ACHN (cell line): ENCODE measurements around the gene C20orf96.

Source experiments
- DNase-seq: peaks from one replicate; pipeline ENCODE4 v3.0.0-alpha.2; 2015
- in situ Hi-C: cut with HindIII; loops from 2 replicates; pipeline ENCODE4 v1.10.0; 2017; ENCODE audit warnings: low sequenced_read_pairs, low pct_ligation_motif_present, low pct_unique_long_range_greater_than_20kb

The C20orf96 gene

DNA sequence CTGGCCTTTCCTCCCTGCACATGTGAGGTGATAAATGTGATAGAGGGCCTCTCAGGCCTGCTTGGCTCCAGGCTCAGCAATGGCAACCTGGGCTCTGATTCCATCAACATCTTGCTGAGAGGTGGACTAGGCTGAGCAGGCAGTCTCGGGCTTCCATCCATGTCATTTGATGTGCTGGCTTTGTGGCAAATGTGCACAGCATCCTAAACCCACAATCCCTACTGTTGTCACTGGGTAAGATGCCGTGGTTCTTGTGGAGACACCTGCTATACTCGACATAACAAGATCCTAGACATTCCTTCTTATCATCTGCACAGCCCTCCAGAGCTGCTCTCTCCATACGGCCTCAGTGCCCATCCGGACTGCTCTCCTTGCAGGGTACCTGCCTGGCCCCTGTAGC lies 4.1 kb upstream of the C20orf96 start:
- in situ Hi-C loops = no loop called here
- DNase-seq = no peak

DNA sequence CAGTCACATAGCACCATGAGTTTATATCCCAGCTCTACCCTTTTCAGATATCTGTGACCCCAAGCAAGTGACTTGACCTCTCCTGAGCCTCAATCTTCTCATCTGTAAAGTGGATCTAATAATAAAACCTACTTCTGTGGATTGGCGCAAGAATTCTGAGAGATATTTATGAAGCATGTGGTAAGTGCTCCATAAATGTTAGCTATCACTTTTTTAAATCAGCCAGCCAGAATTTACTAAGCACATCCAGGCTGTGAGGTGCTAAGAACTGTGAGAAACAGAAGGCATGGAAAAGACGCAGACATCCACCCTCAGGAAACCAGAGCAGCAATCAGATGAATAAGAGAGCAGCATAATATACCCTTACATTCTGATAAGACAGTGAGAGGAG lies 862 bp downstream of the C20orf96 start:
- in situ Hi-C loops = no loop called here
- DNase-seq = no peak

DNA sequence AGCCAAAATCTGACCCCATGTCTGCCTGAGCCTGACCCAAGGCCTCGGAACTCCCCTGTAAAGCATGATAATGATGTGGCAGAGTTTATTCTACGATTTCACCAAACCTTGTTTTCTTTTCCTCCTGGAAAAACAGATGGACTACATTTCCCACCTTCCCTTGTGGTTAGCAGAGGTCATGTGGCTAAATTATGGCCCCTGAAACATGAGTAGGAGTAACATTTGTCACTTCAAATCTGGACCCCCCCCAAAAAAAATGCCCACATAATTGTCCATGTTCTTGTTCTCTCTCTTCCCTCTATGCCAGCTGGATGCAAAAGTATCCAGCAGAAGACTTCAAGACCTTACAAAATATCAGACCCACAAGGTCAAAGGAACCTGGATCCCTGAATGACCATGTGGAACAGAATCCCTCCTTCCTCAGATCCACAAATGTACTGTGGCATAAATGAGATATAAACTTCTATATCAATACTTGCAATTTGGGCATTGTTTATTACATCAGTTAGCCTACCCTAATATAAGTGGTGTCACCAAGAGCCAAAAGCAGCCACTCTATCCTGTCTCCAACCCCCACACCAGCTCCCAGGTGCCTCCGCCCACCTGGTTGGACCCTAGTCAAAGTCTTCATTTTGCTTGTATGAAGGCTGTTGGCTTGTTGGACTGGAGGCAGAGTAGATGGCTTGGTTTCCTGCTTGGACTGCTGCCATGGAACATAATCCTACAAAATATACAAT lies 1.4 kb downstream of the C20orf96 start:
- DNase-seq = no peak

DNA sequence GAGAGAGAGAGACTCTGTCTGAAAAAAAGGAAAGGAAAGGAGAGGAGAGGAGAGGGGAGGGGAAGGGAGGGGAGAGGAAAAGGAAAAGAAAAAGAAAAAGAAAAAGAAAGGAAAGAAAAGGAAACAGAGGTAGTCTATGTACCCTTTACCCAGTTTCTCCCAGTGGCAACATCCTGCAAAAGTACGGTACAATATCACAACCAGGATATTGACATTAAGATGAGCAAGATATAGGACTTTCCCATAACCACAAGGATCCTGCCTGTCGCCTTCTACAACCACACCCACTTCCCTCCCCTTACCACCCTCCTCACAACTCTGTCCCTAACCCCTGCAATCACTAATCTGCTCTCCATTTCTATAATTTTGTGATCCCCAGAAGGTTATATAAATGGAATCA lies 4.0 kb downstream of the C20orf96 start:
- no peak for DNase-seq
- in situ Hi-C loops = no loop called here

More for the DNA sequence above, 1.4 kb downstream of the C20orf96 start:
- in situ Hi-C loops = no loop called here

- DNase-seq = no peak
- in situ Hi-C loops = no loop called here
Observed at GRCh38 chr20:284172-284571, 6.4 kb downstream of the C20orf96 start.

- in situ Hi-C loops = no loop called here
- DNase-seq = no peak
Observed at GRCh38 chr20:278607-279571, 11.7 kb downstream of the C20orf96 start.

DNA sequence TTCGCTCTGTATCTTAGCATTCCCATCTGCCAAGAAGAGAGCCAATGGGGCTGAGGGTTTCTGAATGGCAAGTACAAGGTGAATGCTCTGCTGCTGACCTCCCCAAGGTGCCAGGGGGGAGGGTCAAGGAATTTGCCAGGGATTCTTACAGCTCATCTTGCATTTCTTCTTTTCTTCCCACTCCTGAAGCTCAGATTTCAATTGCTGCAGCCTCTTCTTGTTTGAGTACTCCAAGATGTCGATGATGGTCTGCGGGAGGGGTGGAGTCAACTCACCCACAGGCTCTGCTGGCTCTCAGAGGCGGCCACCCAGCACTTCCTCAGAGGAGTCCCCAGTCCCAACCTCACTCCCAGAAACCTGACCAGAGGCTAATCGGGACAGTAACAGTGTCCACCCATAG lies 12.4 kb downstream of the C20orf96 start:
- no peak for DNase-seq
- in situ Hi-C loops = no loop called here

DNA sequence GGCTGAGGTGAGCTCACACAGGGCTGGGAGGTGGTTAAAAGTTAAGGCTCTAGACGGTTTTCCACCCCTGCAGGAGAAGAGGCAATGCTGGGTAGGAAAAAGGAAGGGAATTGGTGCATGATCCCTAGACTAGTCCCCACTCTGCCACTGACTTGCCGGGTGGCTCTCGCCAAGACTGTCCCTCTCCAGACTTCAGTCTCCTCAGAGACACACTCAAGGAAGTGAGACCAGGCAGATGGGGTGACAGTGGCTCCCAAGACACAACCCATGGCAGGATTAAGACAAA lies 13.1 kb downstream of the C20orf96 start:
- DNase-seq = no peak
- in situ Hi-C loops = no loop called here

DNA sequence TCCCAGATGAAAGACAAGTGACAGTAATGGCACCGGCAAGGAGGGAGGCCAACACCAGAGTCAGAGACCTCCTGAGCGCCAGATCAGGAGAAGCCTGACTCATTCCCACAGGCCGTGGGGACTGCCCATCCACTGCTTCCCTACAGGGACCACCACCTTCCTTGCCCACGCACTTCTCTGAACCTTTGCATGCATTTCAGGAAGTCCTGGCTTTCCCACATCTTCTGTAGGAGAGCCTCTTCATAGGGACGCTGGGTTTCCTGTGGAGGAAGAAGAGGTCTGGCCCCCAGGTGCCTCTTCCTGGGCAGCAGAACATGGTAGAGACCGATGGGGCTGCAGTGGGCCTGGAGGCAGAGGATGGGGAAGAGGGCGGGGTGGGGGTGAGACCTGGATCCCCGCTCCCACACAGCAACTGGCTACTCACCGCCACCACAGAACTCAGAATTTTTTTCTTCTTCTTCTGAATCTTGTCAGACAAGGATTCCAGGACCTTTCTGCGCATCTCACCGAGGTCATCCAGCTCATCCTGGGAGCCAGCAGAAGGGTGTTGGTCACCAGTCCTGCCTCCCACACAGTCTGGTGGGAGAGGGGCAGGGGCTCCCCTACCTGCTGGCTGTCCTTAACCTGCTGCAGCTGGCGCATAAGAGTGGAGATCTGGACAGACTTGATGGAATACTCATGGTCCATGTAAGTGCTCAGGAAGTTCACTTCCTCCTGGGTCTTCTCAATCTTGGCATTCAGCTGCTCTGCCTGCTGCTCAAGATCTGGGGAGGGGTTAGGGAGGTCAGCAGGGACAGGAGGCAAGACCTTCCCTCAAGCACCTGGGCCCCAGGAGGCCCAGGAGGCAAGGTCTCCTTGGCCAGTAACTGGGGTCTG lies 13.7 kb downstream of the C20orf96 start:
- no peak for DNase-seq

DNA sequence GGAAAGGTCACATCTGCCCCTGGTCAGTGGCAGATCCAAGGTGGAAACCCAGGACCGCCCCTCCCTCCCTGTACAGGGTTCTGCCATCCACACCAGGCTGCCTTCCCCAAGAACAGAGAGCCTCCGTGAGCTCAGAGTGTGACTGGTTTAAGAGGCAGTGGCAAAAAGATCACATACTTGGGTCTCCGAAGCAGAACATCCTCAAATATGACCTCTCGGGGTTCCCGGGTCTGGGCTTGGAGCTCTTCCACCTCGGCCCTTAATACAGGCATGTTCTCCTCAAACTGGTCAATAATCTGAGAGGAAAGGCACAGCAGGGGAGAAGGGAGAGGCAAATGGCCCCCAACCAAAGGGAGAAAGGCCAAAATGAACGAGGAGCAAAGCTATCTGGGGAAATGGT lies 14.8 kb downstream of the C20orf96 start:
- in situ Hi-C loops = no loop called here

More for the DNA sequence above, 13.7 kb downstream of the C20orf96 start:
- in situ Hi-C loops = no loop called here

DNA sequence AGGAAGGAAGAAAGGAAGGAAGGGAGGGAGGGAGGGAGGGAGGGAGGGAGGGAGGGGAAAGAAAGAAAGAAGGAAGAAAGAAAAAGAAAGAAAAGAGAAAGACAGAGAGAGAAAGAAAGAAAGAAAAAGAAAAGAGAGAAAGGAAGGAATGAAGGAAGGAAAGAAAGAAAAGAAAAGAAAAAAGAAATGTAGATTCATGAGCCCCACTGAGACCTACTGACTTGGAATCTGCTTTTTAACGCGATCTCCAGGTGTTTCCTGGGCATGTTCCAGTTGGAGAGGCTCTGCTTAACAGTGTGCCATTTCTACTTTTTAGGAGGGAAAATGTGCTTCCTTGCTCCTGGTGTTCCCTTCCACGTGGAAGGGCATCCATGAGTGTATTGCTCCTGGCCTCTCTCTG lies 16.7 kb downstream of the C20orf96 start:
- in situ Hi-C loops = no loop called here
- no peak for DNase-seq

More for the DNA sequence above, 14.8 kb downstream of the C20orf96 start:
- no peak for DNase-seq

DNA sequence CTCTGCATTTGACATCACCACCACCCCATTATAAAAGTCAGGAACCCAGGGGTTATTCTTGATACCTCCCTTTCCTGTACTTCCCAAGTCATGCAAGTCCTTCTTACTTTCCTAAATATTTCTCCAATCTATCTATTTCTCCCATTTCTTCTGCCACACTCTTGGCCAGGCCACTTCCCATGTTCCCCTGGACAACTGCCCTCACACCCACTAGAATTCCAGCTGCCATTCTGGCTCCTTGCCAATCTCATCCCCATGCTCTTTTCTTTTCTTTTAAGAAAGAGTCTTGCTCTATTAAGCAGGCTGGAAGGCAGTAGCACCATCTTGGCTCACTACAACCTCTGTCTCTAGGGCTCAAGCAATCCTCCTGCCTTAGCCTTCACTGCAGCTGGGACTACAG lies 17.8 kb downstream of the C20orf96 start:
- DNase-seq = no peak

DNA sequence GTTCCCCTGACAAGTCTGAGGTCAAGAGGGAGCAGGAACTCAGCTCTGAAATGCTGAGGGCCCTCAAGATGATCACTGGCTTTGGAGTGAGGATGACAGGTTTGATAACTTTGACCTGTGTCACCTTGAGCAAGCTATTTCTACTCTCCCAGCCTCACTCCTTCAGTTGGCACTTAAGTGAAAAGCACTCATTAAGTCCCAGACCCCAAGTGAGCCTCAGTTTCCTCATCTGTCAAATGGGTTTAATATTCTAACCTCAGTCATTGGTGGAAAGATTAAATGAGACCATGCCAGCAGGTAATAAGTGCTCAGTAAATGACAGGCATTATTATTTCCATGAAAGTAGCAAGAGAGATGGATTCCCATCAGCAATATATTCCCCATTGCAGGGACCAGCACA lies 19.0 kb downstream of the C20orf96 start:
- in situ Hi-C loops = no loop called here
- no peak for DNase-seq

More for the DNA sequence above, 17.8 kb downstream of the C20orf96 start:
- in situ Hi-C loops = no loop called here

DNA sequence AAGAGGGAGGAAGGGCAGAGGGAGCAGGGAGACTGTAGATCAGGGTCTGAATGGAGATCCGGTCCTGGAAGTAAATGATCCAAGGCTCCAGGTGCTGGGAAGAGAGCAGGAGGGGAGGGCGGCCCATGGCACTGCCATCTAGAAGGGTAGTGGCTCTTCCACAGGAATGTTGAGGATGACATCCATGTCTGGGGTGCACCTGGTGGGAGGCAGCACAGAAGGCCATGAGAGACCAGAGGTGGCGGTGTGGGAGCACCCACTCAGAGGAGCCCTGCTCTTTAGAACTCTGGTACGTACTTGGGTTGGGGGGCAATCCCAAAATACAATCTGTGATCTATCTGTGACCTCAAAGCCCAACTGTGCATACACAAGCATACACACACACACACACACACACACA lies 19.5 kb downstream of the C20orf96 start:
- in situ Hi-C loops = no loop called here
- DNase-seq = no peak

GRCh38 chr20:270517-270916 lies 20.0 kb downstream of the C20orf96 start:
- DNase-seq = no peak
- in situ Hi-C loops = no loop called here

DNA sequence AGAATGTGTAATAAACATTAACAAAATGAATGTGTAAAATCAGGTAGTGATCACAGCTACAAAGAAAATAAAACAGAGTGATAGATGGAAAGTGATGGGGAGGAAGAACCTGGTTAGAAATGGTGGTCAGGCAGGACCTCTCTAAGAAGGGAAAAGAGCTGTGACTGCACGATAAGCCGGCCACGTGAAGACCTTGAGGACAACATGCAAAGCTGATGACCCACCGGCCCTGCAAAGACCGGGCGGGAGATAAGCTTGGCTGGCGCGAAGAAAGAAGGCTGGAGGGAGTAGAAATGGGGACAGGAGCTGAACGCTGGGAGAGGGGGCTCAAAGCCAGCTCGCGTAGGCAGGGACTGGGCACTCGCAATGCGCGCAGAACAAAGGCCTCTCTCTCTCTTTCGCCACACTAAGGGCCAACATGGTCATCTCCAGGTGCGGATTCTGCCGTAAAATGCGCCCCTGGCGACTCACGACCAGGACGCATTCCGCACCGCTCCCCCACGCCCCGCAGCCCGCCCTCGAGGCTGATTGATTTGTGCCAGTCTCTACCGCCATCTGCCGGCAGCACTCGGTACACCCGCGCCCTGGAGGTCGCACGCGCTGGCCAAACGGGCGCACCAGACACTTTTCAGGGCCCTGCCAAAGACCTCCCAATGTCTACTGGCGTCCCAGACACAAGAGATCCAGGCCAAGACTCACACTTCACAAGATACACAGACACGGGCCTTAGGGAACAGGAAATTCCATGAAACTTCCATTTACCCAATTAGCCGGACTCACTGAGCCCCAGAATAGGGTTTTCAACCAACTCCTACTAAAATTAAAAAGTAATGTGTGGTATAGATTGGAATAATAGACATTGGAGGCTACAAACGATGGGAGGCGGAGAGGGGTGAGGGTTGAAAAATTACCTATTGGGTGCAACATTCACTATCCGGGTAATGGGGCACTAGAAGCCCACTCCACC lies 23.7 kb downstream of the C20orf96 start:
- peak; percentile 74 for DNase-seq
- in situ Hi-C loops = no loop called here

- DNase-seq = no peak
- in situ Hi-C loops = no loop called here
Observed at GRCh38 chr20:263701-264100, 26.8 kb downstream of the C20orf96 start.

DNA sequence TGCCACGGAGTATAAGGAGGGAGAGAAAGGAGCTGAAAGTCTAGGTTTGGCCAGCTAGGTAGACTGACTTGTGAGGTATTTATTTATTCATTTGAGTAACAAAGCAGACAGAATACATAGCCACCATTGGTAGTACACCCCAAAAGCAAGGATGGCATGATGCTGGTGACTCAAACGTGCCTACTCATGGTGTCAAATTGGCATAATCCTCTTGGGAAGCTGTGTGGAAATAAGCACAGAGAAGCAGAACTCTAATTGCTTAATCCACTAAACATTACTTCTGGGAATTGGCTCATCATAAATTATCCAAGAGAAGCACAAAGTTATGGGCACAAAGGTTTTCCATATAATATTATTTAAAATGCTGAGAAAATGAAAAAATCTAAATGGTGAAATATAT lies 30.6 kb downstream of the C20orf96 start:
- in situ Hi-C loops = no loop called here
- no peak for DNase-seq
